ENCODE data around the gene HIGD1A.

The HIGD1A gene

DNA sequence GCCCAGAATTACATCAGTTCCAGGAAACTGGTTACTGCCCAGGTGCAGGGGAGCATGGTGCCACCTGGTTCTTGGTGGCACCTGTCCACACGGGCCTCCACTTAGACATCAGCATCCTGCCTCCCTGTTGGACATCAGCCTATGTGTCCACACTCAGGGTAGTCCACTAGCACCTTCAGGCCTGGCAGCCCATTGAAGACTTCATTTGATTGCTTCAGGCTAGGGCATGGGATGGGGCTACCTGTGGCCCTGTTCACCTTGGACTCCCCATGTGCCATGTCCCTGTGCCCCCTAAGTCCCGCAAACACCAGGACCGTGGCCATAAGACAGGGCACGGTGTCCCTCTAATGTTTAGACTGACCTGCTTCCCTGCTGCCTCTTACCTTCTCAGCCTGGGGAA, 40.5 kb upstream of the HIGD1A start:
- no peaks in the 10 kb centered on the region for H3K9me2 ChIP-seq (replicated peaks; ENCODE audit: control insufficient read depth, low read length)
- H3K36me3 ChIP-seq (ENCODE audit: control insufficient read depth, low read length), result no peaks in the 10 kb centered on the region
- H3K9me3 ChIP-seq (ENCODE audit: control insufficient read depth, insufficient read depth, low read length), result no peaks in the 10 kb centered on the region
- no peak overlapping the region for H3K4me2 ChIP-seq (ENCODE audit: low read length)
- H3F3A ChIP-seq (ENCODE audit: control insufficient read depth, insufficient read depth), result no peaks in the 10 kb centered on the region
- no peak overlapping the region for H3K4me3 ChIP-seq (ENCODE audit: low read length)
- peaks cover 21% of the 10 kb centered on the region for H3K4me1 ChIP-seq (ENCODE audit: control insufficient read depth, low read length)
- no peak overlapping the region for H3K27ac ChIP-seq (ENCODE audit: low read depth, low read length)
- no peaks in the 10 kb centered on the region for H3K79me2 ChIP-seq (ENCODE audit: control insufficient read depth, low read length)
- H4K20me1 ChIP-seq (ENCODE audit: control insufficient read depth, insufficient read depth, low read depth, low read length), result no peaks in the 10 kb centered on the region
- no peaks in the 10 kb centered on the region; the same call in 1 of the 2 replicates for H3K27me3 ChIP-seq (ENCODE audit: control insufficient read depth, low read length)
- TF ChIP-seq, protein P1, sequence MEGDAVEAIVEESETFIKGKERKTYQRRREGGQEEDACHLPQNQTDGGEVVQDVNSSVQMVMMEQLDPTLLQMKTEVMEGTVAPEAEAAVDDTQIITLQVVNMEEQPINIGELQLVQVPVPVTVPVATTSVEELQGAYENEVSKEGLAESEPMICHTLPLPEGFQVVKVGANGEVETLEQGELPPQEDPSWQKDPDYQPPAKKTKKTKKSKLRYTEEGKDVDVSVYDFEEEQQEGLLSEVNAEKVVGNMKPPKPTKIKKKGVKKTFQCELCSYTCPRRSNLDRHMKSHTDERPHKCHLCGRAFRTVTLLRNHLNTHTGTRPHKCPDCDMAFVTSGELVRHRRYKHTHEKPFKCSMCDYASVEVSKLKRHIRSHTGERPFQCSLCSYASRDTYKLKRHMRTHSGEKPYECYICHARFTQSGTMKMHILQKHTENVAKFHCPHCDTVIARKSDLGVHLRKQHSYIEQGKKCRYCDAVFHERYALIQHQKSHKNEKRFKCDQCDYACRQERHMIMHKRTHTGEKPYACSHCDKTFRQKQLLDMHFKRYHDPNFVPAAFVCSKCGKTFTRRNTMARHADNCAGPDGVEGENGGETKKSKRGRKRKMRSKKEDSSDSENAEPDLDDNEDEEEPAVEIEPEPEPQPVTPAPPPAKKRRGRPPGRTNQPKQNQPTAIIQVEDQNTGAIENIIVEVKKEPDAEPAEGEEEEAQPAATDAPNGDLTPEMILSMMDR (IDR thresholded peaks at IDR 0.05; ENCODE audit: low read depth, low read length, poor library complexity, severe bottlenecking), result no peak
- no peak for TF ChIP-seq EZH2phosphoT487 (IDR thresholded peaks at IDR 0.05; ENCODE audit: borderline replicate concordance, low read length)

DNA sequence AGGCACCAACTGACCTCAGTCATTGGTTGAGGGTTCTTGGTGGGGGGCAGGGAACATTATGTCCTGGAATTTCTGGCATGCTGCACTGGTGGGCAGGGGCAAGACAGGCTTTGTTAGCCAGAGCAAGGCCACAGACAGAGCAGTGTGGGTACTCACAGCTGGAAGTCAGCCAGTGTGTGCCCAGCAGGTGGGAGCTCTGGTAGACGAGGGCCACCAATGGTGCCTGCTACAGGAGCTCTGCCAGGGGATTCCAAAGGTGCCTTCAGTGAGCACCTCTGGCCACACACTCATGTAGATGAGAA, 40.1 kb upstream of the HIGD1A start:
- no peaks in the 10 kb centered on the region for H3F3A ChIP-seq (ENCODE audit: control insufficient read depth, insufficient read depth)
- H3K36me3 ChIP-seq (ENCODE audit: control insufficient read depth, low read length), result no peaks in the 10 kb centered on the region
- H3K79me2 ChIP-seq (ENCODE audit: control insufficient read depth, low read length), result no peaks in the 10 kb centered on the region
- peaks cover 21% of the 10 kb centered on the region for H3K4me1 ChIP-seq (ENCODE audit: control insufficient read depth, low read length)
- no peak for TF ChIP-seq EZH2phosphoT487 (IDR thresholded peaks at IDR 0.05; ENCODE audit: borderline replicate concordance, low read length)
- TF ChIP-seq, protein P1 (IDR thresholded peaks at IDR 0.05; ENCODE audit: low read depth, low read length, poor library complexity, severe bottlenecking), result no peak
- no peaks in the 10 kb centered on the region for H3K9me2 ChIP-seq (replicated peaks; ENCODE audit: control insufficient read depth, low read length)
- peaks cover 1% of the 10 kb centered on the region; the same call in 1 of the 2 replicates for H3K27me3 ChIP-seq (ENCODE audit: control insufficient read depth, low read length)
- no peaks in the 10 kb centered on the region for H3K9me3 ChIP-seq (ENCODE audit: control insufficient read depth, insufficient read depth, low read length)
- no peaks in the 10 kb centered on the region for H4K20me1 ChIP-seq (ENCODE audit: control insufficient read depth, insufficient read depth, low read depth, low read length)
- H3K27ac ChIP-seq (ENCODE audit: low read depth, low read length), result no peak overlapping the region
- H3K4me2 ChIP-seq (ENCODE audit: low read length), result no peak overlapping the region
- H3K4me3 ChIP-seq (ENCODE audit: low read length), result no peak overlapping the region

DNA sequence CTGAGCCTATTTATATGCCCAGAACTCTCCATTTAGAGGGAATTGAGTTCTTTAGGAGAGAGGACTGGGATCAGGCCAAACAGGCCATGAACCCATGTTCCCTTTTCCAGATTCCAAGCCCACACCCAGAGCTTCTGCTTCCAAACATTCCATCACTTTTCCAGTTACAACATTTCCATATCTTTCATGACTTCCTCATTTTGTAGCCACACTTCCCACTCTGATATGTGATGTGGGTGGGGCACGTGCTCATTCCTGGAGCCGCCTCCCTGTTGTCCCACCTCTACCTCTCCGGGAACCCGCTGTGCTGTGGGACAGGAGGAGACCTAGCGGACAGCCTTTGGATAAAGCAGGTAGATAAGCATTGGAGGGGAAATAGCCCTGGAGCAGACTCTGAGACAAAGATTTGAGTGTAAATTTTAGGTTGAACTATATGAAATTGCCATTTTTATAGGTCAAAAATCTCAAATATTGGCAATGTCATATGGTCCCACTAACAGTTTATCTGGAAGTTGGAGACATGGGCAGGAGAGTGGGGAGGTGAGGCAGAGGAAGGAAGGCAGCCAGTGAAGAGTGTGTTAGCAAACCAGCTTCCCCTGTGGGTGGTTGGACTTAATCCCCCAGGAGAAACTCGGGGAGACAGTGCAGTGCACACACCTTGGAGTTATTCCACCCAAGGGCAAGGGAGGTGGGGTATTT, 39.6 kb upstream of the HIGD1A start:
- no peak overlapping the region for H3K27ac ChIP-seq (ENCODE audit: low read depth, low read length)
- H3K4me1 ChIP-seq (ENCODE audit: control insufficient read depth, low read length), result peaks cover 21% of the 10 kb centered on the region
- H3K4me3 ChIP-seq (ENCODE audit: low read length), result no peak overlapping the region
- H3F3A ChIP-seq (ENCODE audit: control insufficient read depth, insufficient read depth), result no peaks in the 10 kb centered on the region
- H3K27me3 ChIP-seq (ENCODE audit: control insufficient read depth, low read length), result peaks cover 3% of the 10 kb centered on the region; the same call in 1 of the 2 replicates
- H3K79me2 ChIP-seq (ENCODE audit: control insufficient read depth, low read length), result no peaks in the 10 kb centered on the region
- H3K4me2 ChIP-seq (ENCODE audit: low read length), result no peak overlapping the region
- TF ChIP-seq, protein P1 (IDR thresholded peaks at IDR 0.05; ENCODE audit: low read depth, low read length, poor library complexity, severe bottlenecking), result no peak
- no peak for TF ChIP-seq EZH2phosphoT487 (IDR thresholded peaks at IDR 0.05; ENCODE audit: borderline replicate concordance, low read length)
- H3K36me3 ChIP-seq (ENCODE audit: control insufficient read depth, low read length), result no peaks in the 10 kb centered on the region
- H3K9me2 ChIP-seq (replicated peaks; ENCODE audit: control insufficient read depth, low read length), result no peaks in the 10 kb centered on the region
- no peaks in the 10 kb centered on the region for H3K9me3 ChIP-seq (ENCODE audit: control insufficient read depth, insufficient read depth, low read length)
- no peaks in the 10 kb centered on the region for H4K20me1 ChIP-seq (ENCODE audit: control insufficient read depth, insufficient read depth, low read depth, low read length)
